ENCODE data around the gene ERP44. TPM values are rescaled to one million over a fixed set of nuclear protein-coding genes. Genes with fewer than 3 reads are reported as not detected.

Gene ERP44
- total RNA-seq, 1 donor from 2014 or later: 27.0 TPM

Other genes with a start within 250 kb of the ERP44 start
- 24.9 and 28.3 TPM in 2 replicates for gene STX17, start 192.3 kb downstream of the ERP44 start, total RNA-seq
- 15.3 and 17.5 TPM in 2 replicates for gene INVS, start 243 bp upstream of the ERP44 start, total RNA-seq

All from astrocyte (in vitro differentiated cells and primary cell).